HepG2 (cell line): Measurements from ENCODE around the gene TOP2B. TPM values are rescaled to one million over a fixed set of nuclear protein-coding genes. Genes with fewer than 3 reads are reported as not detected.
A peak's percentile ranks its signal among the peaks of the same experiment; 100 is the strongest.

Experiments
- CHD2 ChIP-seq: IDR thresholded peaks from 2 replicates; pipeline ENCODE4 v1.6.1; 2011; ENCODE audit warnings: low read depth, low read length, improper control_type of control experiment
- CREB1 ChIP-seq, 2 experiments: fragments of 450-650 bp in 1 of 2; IDR thresholded peaks; 2 replicates each; pipeline ENCODE4 v1.6.1; 2016 to 2017; ENCODE audit warnings: control low read depth in 1 of 2, mild to moderate bottlenecking in 1 of 2, missing compliant biosample characterization in 1 of 2, missing genetic modification characterization in 1 of 2
- E2F2 ChIP-seq: sonication (generic); formaldehyde crosslinking; IDR thresholded peaks from 2 replicates; pipeline ENCODE4 v1.4.0; 2020; ENCODE audit warnings: missing genetic modification reagents, borderline replicate concordance
- EP300 ChIP-seq, 3 experiments: sonication (generic) in 1 of 3; formaldehyde crosslinking in 1 of 3; IDR thresholded peaks; 2 replicates each; pipeline versions ENCODE4 v1.5.1 to v1.6.1; 2011 to 2020; ENCODE audit warnings: low read depth in 2 of 3, low read length in 2 of 3, borderline replicate concordance in 1 of 3, improper control_type of control experiment in 1 of 3, mild to moderate bottlenecking in 1 of 3, missing genetic modification reagents in 1 of 3, moderate library complexity in 1 of 3
- FOXM1 ChIP-seq: sonication (generic); formaldehyde crosslinking; IDR thresholded peaks from 2 replicates; pipeline ENCODE4 v1.5.0; 2020; ENCODE audit warnings: missing genetic modification reagents
- GPBP1L1 ChIP-seq: sonication (generic); formaldehyde crosslinking; IDR thresholded peaks from 2 replicates; pipeline ENCODE4 v1.5.0; 2020; ENCODE audit warnings: mild to moderate bottlenecking, missing genetic modification reagents
- HDAC2 ChIP-seq: sonication (generic); formaldehyde crosslinking; IDR thresholded peaks from 2 replicates; pipeline ENCODE4 v1.4.0; 2020; ENCODE audit warnings: missing genetic modification reagents
- HMG20B ChIP-seq: conservative IDR thresholded peaks from 2 replicates; pipeline ENCODE4 v1.6.1; 2016; ENCODE audit warnings: missing genetic modification reagents, missing compliant biosample characterization
- KDM2A ChIP-seq: sonication (generic); formaldehyde crosslinking; IDR thresholded peaks from 2 replicates; pipeline ENCODE4 v1.4.0; 2020; ENCODE audit warnings: low read depth, missing genetic modification reagents, borderline replicate concordance
- NR2F2 ChIP-seq: IDR thresholded peaks from 2 replicates; pipeline ENCODE4 v1.6.1; 2012; ENCODE audit warnings: low read depth, inconsistent platforms, borderline replicate concordance
- NRL ChIP-seq: sonication (generic); formaldehyde crosslinking; IDR thresholded peaks from 2 replicates; pipeline ENCODE4 v1.5.0; 2020; ENCODE audit warnings: missing genetic modification reagents, mild to moderate bottlenecking, moderate library complexity, borderline replicate concordance
- SMARCE1 ChIP-seq: fragments of 450-650 bp; IDR thresholded peaks from 2 replicates; pipeline ENCODE4 v1.6.1; 2017; ENCODE audit warnings: borderline replicate concordance
- TBP ChIP-seq: sonication (generic); formaldehyde crosslinking; IDR thresholded peaks from 2 replicates; pipeline ENCODE4 v1.5.0; 2020; ENCODE audit warnings: missing genetic modification reagents
- TEAD3 ChIP-seq: optimal IDR thresholded peaks from 2 replicates; pipeline ENCODE3; 2016; ENCODE audit warnings: borderline replicate concordance
- TIGD3 ChIP-seq: sonication (generic); formaldehyde crosslinking; IDR thresholded peaks from 2 replicates; pipeline ENCODE4 v1.5.1; 2020; ENCODE audit warnings: mild to moderate bottlenecking, missing genetic modification reagents, borderline replicate concordance
- ZBTB38 ChIP-seq: sonication (generic); formaldehyde crosslinking; IDR thresholded peaks from 2 replicates; pipeline ENCODE4 v1.5.1; 2020; ENCODE audit warnings: mild to moderate bottlenecking, missing genetic modification reagents
- ZNF225 ChIP-seq: sonication (generic); formaldehyde crosslinking; IDR thresholded peaks from 2 replicates; pipeline ENCODE4 v1.4.0; 2020; ENCODE audit warnings: mild to moderate bottlenecking, missing genetic modification reagents
- ZNF292 ChIP-seq: sonication (generic); formaldehyde crosslinking; IDR thresholded peaks from 2 replicates; pipeline ENCODE4 v1.8.1; 2022; ENCODE audit warnings: mild to moderate bottlenecking, low read depth, missing genetic modification reagents, borderline replicate concordance
- ZNF577 ChIP-seq: sonication (generic); formaldehyde crosslinking; IDR thresholded peaks from 2 replicates; pipeline ENCODE4 v1.4.0; 2020; ENCODE audit warnings: mild to moderate bottlenecking, low read depth, missing genetic modification reagents, borderline replicate concordance
- ZNF614 ChIP-seq: IDR thresholded peaks from 2 replicates; pipeline ENCODE4 v1.6.1; 2018; ENCODE audit warnings: missing biosample characterization, missing genetic modification reagents, inconsistent platforms, borderline replicate concordance
- ZNF841 ChIP-seq: sonication (generic); formaldehyde crosslinking; IDR thresholded peaks from 2 replicates; pipeline ENCODE4 v1.8.1; 2023; ENCODE audit warnings: missing genetic modification reagents, borderline replicate concordance
- ZNF883 ChIP-seq: sonication (generic); formaldehyde crosslinking; IDR thresholded peaks from 2 replicates; pipeline ENCODE4 v1.5.1; 2020; ENCODE audit warnings: mild to moderate bottlenecking, missing genetic modification reagents; ENCODE audit errors: not compliant biosample characterization
- ZSCAN9 ChIP-seq: IDR thresholded peaks from 2 replicates; pipeline ENCODE4 v1.6.1; 2016; ENCODE audit warnings: borderline replicate concordance
- polyA plus RNA-seq, 8 experiments: library from polyadenylated mRNA; depleted of rRNA in 3 of 8; stranded (reverse) in 7 of 8; unstranded in 1 of 8; fragments of >200 nt; fragmentation: Illumina TruSeq in 4 of 8; extraction: Trizol in 4 of 8; gene quantifications; 2 replicates each; pipeline versions ENCODE4 v1.2.1 to v1.2.3, GENCODE V29; 2011 to 2016; ENCODE audit warnings: low read depth in 4 of 8, missing spikeins in 1 of 8, mixed read lengths in 1 of 8; ENCODE audit not compliant: insufficient read depth in 1 of 8
- total RNA-seq, 5 experiments: library from RNA; depleted of rRNA; stranded (reverse); fragments of >200 nt; fragmentation: Illumina TruSeq; extraction: Trizol; gene quantifications; 2 replicates each; pipeline ENCODE4 v1.2.3, GENCODE V29; 2016; ENCODE audit warnings: low read depth in 1 of 5
- TF ChIP-seq, protein P1 (sequence below): sonication (generic); formaldehyde crosslinking; IDR thresholded peaks from 2 replicates; pipeline ENCODE4 v1.8.0; 2022; ENCODE audit warnings: missing genetic modification reagents, mild to moderate bottlenecking, borderline replicate concordance

The TOP2B gene
- total and polyA plus RNA-seq, 2 of the 13 experiments (the other 11 are each of a cell fraction or from before 2014, with no cell fraction given) = 27.6 to 88.1 TPM

GRCh38 chr3:25664812-25665314 lies at the start of gene TOP2B (continued):
- TF ChIP-seq ZNF292 (CRISPR knock-in tag) (0 out of 2 replicates have a peak, but pooled peaks have one; percentile 39), ZNF614 (CRISPR knock-in tag) (peak; percentile 32; the same call in 1 of the 2 replicates), ZNF577 (no peak), GPBP1L1 (no peak), SMARCE1 (no peak), TEAD3 (CRISPR knock-in tag) (peak; percentile 67), HDAC2 (CRISPR knock-in tag) (no peak; the same call in 1 of the 2 replicates), NR2F2 (no peak), ZBTB38 (CRISPR knock-in tag) (no peak), FOXM1 (CRISPR knock-in tag) (no peak), ZSCAN9 (no peak), KDM2A (CRISPR knock-in tag) (peak; percentile 49; the same call in 1 of the 2 replicates), EP300 (IDR thresholded peaks at IDR 0.05; ENCODE audit: low read depth in 2 of 2, low read length in 2 of 2) (peak; percentile 15 to 62; a peak in 1 of 4 replicates), EP300 (CRISPR knock-in tag; IDR thresholded peaks at IDR 0.05; ENCODE audit: borderline replicate concordance) (no peak), CREB1 (IDR thresholded peaks at IDR 0.05) (peak; percentile 95), CREB1 (CRISPR knock-in tag; IDR thresholded peaks at IDR 0.05) (peak; percentile 99), HMG20B (CRISPR knock-in tag) (0 out of 2 replicates have a peak, but pooled peaks have one; percentile 9), TIGD3 (CRISPR knock-in tag) (no peak), NRL (CRISPR knock-in tag) (no peak), TBP (CRISPR knock-in tag) (no peak), ZNF883 (CRISPR knock-in tag) (no peak), ZNF841 (CRISPR knock-in tag) (no peak), CHD2 (0 out of 2 replicates have a peak, but pooled peaks have one; percentile 57), E2F2 (no peak), ZNF225 (CRISPR knock-in tag) (no peak)
- TF ChIP-seq, protein P1, sequence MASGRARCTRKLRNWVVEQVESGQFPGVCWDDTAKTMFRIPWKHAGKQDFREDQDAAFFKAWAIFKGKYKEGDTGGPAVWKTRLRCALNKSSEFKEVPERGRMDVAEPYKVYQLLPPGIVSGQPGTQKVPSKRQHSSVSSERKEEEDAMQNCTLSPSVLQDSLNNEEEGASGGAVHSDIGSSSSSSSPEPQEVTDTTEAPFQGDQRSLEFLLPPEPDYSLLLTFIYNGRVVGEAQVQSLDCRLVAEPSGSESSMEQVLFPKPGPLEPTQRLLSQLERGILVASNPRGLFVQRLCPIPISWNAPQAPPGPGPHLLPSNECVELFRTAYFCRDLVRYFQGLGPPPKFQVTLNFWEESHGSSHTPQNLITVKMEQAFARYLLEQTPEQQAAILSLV (CRISPR knock-in tag) = no peak
